GM08714 (cell line): ENCODE measurements around the gene RBM19.

Experiments
- H3K4me3 ChIP-seq: fragments of 200-500 bp; sonication (Bioruptor generic); 2 replicates; pipeline ENCODE4 v1.5.1; 2014; ENCODE audit warnings: mild to moderate bottlenecking, low read length, inconsistent platforms
- ZNF274 ChIP-seq: IDR thresholded peaks from 2 replicates; pipeline ENCODE4 v1.6.1; 2012; ENCODE audit warnings: mild to moderate bottlenecking, low read depth, low read length

Gene RBM19

DNA sequence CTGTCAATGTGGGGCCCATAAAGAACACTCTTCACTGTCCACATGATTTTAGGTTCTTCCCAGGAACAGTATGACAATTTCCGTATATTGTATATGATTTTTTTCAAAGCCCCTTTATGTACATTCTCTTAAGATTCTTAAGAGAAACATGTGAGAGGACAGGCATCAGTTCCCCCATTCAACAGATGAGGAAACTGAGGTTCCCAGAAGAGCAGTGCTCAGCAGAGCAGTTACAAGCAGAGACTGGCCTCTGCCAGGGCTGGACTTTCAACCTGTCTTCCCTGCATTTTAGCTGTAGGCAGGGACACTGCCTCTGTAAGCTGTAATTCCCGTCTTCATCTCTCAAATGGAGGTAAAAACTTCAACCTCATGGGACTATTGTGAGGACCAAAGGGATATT, 77.7 kb downstream of the RBM19 start:
- no peak overlapping the region for H3K4me3 ChIP-seq
- TF ChIP-seq ZNF274, result no peak

DNA sequence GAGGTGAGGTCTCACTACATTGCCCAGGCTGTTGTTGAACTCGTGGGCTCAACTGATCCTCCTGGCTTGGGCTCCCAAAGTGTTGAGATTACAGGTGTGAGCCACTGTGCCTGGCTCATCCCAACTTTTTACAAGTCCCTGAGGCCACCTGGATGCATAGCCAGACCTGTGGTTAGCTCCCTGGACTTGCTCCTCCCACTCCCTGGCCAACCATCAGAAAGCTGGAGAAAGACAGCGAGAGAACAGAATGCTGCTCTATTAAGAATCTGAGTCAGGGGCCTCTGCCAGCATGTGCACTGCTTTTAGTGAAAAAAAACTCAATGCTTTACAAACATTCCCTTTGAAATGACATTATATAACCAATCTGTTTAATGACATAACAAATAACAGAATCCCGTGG, 78.2 kb downstream of the RBM19 start:
- no peak for TF ChIP-seq ZNF274
- H3K4me3 ChIP-seq, result no peak overlapping the region

DNA sequence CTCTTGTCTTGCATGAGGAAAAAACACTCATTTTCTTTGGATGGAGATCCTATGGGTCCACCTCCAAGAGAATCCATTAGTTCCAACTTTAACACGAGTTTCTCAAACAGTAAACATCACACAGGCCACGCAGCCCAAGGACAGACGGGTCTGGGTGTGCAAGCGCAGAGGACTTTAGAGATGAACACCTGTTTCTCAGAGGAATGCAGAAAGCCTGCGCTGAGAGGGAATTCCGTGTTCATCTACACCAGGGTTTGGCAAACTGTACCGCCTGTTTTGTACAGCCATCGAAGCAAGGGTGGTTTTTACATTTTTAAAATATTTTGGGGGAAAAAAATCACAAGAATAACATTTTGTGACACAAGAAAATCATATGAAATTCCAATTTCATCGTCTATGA, 79.4 kb downstream of the RBM19 start:
- TF ChIP-seq ZNF274, result no peak

DNA sequence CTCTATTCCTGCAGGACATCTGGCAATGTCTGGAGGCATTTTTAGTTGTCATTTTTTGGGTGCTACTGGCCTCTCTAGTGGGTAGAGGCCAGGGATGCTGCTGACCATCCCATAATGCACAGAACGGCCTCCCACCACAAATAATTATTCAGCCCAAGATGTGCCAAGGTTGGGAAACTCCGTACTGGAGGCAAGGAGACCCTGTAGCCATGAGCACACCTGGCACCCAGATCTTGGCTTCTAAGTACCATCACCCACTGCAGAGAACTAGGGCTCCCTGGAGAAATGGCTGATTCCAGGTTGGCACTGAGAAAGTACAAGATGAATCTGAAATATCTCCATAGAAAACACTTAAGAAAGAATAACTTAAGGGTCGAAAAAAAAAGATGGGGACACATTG, 81.7 kb downstream of the RBM19 start:
- TF ChIP-seq ZNF274, result no peak
- H3K4me3 ChIP-seq, result no peak overlapping the region

More for the DNA sequence above, 79.4 kb downstream of the RBM19 start:
- H3K4me3 ChIP-seq, result no peak overlapping the region

DNA sequence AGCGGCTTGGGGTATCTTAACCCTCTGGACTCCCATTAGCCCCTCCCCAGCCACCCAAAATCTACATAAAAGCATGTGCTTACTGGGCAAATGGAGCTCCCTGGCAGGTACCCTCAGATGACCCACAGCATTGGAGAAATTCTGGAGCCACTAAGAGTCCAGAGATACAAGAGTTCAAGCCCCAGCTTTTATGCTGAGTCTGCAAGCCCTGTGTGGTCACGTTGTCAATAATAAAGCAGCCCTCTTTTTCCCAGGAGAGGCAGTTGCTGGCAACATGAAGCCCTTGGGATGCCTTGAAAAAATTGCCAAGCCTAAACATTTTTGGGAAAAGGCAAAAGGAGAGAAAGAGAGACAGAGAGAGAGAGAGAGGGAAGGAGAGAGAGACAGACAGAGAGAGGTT, 83.4 kb downstream of the RBM19 start:
- H3K4me3 ChIP-seq, result no peak overlapping the region
- TF ChIP-seq ZNF274, result no peak

DNA sequence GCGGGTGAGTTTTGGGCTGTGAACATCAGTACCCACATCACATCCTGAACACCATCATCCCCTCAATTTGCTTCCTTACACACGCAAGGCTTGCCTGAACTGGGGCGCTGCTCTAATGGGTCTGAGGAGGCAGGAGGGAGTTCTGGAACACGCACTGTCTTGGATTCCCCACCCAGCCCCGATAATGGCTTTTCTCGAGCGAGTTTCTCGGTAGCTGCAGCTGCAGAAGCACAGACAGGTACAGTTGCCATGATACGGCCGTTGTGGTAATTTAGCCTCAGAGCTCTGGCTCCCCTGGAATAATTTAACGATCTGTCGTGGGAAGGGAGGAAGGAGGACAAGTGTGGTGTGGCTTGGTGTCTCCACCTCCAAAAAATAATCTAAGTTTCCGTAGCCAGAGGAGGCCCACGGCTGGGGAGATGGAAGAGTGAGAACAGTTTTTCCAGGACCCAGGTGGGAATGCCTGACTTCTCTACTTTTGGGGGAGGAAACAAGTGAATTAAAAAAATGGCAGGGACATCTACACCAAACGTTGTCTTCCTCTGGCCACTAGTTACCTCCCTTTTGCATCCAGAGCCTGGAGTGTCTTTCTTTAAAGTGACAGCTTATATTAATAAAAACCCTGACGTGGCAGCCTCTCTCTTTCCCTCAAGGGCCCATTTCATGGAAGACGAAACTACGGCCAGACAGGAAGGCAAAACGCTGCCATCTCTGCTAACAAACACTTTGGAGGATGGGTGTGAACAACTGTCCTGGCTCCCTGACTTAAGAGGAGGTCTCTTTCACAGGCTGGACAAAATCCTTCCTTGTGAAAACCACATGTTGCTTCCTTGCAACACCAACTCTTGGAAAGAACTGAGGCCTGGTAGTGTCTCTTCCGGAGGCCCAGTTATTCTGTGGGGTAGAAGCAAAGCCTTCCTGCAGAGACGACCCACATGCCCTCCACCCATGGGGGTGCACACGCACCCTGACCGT, 84.8 kb downstream of the RBM19 start:
- TF ChIP-seq ZNF274, result no peak
- H3K4me3 ChIP-seq, result no peak overlapping the region

DNA sequence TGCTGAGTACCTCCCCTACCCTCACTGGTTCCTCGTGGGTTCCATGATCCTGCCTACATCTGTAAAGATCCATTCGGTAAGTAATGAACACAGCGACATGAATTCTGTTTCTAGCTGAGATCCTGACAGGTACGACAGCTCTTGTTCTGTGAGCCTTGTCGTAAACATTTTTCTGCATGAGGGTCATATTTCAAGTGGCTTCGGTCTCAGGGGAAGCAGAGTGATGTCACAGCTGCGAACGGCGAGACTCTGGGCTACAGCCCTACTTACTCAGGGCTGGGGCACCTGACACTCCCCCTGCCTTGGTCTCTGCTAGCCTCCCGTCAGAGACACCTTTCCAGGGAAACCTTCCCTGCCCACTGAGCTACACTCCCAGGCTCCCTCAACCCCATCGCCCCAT, 85.8 kb downstream of the RBM19 start:
- H3K4me3 ChIP-seq, result no peak overlapping the region
- no peak for TF ChIP-seq ZNF274

DNA sequence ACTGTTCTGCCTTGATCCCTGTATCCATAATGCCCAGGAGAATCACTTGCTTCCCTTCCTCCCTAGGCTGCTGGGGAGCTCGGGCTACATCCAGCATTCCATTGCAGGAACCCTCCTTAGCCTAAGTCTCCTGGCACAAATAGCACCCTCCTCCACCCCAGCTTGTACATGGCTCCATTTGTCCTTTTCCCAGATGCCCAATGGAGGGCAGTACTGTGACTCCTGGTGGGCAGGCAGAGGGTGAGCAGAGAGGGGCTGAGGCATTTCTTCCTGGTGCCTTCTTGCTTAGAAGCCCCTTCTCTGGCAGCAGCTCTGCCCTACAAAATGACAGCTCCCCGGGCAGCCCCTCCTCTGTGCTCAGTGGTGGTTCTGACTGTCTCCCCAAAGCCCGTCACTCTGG, 86.5 kb downstream of the RBM19 start:
- no peak overlapping the region for H3K4me3 ChIP-seq
- TF ChIP-seq ZNF274, result no peak

DNA sequence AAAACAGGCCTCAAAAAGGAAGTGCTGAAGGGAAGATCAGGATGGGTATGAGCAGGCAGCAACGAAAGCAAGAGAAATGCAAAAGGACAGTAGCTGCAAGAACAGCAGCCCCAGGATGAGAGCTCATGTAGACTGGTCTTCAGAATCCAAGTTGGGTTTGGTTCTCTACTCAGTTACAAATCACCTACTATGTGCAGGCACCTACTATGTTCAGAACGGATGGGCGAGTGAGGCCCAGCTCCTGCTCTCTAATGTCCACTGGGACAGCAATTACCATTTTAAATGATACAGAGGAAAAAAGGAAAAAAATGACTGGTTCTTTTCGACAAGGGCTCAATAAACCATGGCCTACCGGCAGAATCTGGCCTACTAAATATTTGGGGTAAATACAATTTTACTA, 88.5 kb downstream of the RBM19 start:
- no peak for TF ChIP-seq ZNF274
- no peak overlapping the region for H3K4me3 ChIP-seq

DNA sequence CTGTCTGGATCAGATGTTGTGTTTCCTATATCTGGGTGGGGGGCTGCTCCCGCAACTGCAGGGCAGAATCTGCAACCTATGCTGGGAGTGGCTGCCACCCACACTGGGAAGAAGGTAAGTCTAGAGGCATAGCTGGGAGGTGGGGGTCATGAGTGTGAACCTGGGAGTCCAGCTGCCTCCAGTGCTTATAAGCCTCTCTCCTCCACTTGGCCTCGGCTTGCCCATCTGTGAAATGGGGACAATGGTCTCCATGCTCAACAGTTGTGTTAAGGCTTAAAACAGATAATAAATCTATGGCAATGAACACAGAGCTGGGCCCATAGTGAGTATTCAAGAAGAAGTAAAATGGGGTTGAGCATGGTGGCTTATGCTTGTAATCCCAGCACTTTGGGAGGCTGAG, 90.0 kb downstream of the RBM19 start:
- TF ChIP-seq ZNF274, result no peak
- no peak overlapping the region for H3K4me3 ChIP-seq

DNA sequence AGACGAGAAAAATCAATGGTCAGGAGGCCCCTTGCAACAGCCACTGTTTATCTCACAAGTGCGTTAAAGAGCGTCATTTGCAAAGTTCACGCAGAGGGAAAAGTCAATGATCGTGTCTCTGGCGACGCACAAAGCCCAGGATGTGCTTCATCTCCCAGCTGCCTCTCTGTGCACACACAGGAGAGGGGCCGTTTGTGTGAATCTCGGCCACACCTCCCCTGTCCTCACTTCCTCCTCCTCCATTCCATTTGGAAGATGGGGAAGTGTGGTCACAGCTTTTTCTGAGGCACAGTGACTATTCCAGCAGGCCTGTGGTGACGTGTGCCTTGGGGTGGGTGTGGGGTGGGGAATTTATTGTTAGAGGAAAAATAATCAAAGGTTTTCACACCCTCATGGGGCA, 90.4 kb downstream of the RBM19 start:
- H3K4me3 ChIP-seq, result no peak overlapping the region
- TF ChIP-seq ZNF274, result no peak

DNA sequence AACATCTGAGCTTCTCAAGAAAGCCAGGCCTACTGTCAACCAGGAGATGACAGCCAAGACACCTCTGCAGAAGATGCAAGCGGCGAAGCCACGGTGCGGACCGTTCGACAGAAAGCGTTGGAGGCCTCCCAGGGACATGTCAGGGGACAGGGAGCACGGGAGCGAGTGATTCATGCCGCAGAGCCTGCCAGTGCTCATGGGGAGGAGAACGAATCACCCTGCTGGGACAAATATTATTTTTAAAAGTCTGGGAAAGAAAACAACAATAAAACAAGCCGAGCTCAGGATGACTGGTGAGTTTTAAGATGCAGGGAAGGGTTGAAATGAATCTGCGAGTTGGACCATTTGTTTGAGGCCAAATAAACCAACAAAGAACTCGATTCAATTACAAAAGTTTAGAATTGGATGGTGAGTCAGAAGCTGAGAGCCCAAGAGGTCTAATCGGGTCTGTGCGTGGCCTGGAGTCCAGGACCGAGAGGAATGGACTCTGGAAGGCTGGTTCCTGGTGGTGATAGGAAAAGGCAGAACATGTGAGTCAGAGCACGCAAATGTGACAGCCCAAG, 91.0 kb downstream of the RBM19 start:
- no peak overlapping the region for H3K4me3 ChIP-seq
- no peak for TF ChIP-seq ZNF274

DNA sequence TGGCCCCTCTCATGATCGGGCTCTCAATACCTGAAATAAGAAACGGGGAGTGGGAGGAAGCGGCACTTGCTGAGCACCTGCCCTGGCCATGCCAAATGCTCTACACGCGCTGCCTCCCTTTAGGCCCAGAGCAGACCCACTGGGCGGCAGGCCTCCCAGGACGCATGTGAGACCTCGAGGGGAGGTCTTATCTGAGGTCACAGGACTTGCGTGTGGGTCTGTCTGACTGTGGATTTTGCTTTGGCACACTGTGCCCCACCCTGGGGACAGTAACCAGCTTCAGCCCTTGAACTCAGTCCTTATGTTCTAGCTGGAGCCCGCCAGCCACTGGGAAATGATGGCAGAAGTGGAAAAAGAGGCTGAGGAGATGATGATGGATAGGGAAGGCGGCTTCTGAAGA, 91.8 kb downstream of the RBM19 start:
- TF ChIP-seq ZNF274, result no peak
- no peak overlapping the region for H3K4me3 ChIP-seq

DNA sequence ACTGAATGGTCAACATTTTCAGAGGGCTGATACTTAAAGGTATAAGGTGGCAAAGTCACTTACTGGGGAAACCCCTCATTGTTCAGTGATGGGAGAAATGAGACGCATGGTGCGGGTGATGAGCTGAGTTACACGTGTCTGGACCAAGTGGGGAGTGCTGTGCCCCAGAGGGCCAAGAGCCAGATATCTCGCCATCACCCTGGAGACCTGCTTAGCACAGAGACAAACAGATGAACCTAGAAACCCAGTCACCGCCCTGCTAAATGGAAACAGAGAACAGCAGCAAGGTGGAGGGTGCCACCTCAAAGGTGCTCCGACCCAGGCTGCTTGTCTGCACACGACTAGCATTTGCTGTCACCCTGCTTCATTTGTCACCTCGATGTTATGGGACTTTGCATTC, 92.4 kb downstream of the RBM19 start:
- TF ChIP-seq ZNF274, result no peak
- H3K4me3 ChIP-seq, result no peak overlapping the region

DNA sequence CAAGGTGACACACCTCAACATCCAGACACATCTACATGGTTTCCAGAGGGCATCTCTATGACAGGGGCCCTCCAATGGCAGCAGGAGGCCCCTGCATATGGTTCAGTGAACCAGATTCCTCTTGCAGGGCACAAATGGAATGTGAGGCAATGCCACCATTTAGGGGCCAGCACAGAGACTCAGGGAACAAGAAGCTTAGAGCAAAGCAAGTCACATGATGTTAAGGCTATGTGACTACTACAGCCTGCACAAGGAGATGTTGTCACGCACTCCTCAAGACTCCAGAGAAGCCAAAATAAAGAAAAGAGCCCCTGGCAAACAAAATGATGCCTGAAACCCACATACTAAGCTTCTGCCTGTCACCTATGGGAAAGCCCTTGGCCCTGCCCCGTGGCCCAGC, 95.2 kb downstream of the RBM19 start:
- no peak overlapping the region for H3K4me3 ChIP-seq
- no peak for TF ChIP-seq ZNF274
